GM21526 (cell line): ENCODE data around the gene RBFOX2.
"Not testable (repeated sequence)": the region's sequence is repeated elsewhere in the genome, so short reads cannot be mapped to it uniquely, and the experiment has no call there.

ENCODE experiments used
- ATAC-seq: cut with Tn5 transposase; IDR thresholded peaks from one replicate; pipeline ENCODE4 v1.9.1; 2021; ENCODE audit warnings: moderate library complexity; ENCODE audit not compliant: unreplicated experiment, low FRiP score

The RBFOX2 gene

DNA sequence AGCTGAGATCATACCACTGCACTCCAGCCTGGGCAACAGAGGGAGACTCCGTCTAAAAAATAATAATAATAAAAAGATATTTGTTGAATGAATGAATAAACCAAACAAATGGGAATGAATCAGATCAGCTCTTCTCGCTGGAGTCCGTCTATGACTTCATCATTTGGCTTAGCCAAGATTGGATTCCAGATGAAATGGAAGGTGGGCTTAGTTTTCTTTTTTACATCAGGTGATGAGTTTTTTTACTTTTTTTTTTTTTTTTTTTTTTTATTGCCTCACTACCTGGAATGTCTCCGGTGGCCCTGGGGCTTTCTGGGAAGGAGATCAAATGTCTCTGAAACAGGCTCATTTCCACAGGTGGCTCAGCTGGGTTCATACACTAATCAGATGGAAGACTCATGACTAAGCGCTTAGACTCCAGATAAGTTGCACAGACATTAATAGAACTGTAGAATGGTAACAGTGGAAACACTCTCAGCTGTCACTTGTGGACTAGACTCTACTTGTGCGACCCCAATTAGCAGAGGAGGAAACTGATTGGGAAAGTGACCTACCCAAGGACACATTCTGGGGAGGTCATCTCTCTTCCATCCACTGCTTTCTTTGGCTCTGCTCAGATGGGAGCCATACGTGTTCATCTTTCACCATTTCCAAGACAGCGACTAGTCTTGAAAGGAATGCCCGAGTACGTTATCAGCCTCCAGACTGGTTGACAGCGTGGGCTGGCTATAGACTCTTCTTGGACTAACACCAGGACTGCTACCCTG, 20.5 kb upstream of the RBFOX2 start:
- ATAC-seq = no peak

- ATAC-seq = not testable (repeated sequence)
These were observed 15.9 kb upstream of the RBFOX2 start for GRCh38 chr22:36044517-36044916.

GRCh38 chr22:36042240-36042639, 13.6 kb upstream of the RBFOX2 start:
- no peak for ATAC-seq

GRCh38 chr22:36039125-36039524, 10.5 kb upstream of the RBFOX2 start:
- no peak for ATAC-seq

DNA sequence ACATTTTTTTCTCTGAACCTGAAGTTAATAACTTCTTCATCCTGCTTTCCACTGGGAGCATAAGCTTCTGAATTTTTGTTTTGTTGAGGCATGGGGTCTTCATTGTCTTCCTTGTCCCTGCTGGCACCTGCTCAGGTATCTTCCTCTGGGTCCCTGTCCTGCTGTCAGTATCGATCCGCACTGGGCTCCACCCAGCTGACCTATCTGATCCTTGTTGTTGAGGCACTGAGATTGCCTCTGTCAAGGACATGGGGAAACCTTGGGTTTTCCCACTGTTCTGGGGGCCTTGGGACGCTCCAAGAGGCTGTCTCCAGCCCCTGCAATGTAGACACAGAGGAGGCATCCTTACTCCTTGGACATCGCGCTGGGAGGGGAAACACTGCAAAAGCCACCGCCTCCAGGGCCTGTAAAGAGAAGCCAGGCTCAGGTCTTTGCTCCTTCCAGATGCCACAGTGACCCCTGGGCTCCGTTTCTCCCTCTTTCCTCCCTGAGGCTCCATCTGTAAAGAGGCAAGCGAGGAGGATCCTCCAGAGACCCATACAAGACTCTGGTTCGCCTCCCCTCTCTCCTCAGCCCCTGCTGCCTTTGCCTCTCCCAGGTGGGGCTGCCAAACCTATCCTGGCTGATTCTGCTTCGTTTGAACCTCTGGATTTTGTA, 8.6 kb upstream of the RBFOX2 start:
- no peak for ATAC-seq

- no peak for ATAC-seq
These were observed 7.6 kb upstream of the RBFOX2 start for GRCh38 chr22:36036167-36036624.

DNA sequence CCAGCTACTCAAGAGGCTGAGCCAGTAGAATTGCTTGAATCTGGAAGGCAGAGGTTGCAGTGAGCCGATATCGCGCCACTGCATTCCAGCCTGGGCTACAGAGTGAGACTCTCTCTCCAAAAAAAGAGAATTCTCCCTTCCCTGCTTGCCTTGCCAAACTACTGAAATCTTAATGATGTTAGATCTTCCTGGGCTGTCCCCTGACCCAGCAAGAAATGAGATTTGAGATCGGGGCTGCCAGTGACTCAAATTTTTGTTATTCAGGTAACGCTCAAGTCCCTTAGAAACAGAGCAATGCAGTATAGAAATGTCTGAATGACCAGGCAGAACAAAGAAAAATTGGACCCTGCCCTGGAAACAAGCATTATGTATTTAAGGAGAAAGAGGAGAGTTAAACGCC, 4.0 kb upstream of the RBFOX2 start:
- ATAC-seq = no peak

DNA sequence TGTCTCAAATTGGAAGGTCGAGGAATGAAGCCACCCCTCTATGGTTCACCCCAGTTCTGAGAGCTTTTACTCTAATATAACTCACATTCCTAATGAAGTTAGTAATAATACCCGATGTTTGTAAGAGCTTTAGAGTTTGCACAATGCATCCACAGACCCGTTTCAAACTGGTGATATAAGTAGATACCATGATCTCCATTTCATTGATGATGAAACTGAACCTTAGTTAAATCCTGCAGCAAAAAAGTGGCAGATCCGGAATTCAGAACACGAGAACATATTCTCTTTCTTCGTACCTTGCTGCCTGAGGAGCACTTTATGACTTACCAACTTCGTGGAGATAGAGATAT, 757 bp upstream of the RBFOX2 start:
- ATAC-seq = no peak

GRCh38 chr22:36027935-36028645, 534 bp downstream of the RBFOX2 start:
- ATAC-seq = peak; percentile 23

- no peak for ATAC-seq
These were observed 1.1 kb downstream of the RBFOX2 start for GRCh38 chr22:36027579-36027934.

- no peak for ATAC-seq
These were observed 1.9 kb downstream of the RBFOX2 start for GRCh38 chr22:36026741-36027140.

GRCh38 chr22:36022697-36023096, 5.9 kb downstream of the RBFOX2 start:
- ATAC-seq = no peak

DNA sequence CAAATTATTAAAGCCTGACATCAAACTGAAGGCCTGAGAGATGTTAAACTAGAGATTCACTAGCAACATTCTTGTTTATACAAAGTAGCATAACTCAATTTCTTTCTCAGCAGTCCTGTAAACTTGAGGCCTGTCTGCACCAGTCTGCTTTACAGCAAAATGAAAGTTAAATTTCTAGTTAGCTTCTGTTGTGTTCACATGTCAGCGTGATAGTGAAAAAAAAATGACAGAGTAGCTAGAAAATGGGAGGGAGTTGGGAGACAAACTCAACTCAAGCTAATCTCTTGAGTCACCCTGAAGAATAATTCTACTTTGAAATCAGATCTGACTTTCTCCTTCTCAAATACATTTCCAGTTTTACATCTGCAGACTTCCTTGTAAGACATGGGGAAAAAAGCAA, 6.5 kb downstream of the RBFOX2 start:
- no peak for ATAC-seq

- no peak for ATAC-seq
These were observed 6.9 kb downstream of the RBFOX2 start for GRCh38 chr22:36021606-36022153.

DNA sequence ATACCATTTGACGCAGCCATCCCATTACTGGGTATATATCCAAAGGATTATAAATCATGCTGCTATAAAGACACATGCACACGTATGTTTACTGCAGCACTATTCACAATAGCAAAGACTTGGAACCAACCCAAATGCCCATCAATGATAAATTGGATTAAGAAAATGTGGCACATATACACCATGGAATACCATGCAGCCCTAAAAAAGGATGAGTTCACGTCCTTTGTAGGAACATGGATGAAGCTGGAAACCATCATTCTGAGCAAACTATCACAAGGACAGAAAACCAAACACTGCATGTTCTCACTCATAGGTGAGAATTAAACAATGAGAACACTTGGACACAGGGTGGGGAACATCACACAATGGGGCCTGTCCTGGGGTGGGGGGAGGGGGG, 7.8 kb downstream of the RBFOX2 start:
- not testable (repeated sequence) for ATAC-seq

DNA sequence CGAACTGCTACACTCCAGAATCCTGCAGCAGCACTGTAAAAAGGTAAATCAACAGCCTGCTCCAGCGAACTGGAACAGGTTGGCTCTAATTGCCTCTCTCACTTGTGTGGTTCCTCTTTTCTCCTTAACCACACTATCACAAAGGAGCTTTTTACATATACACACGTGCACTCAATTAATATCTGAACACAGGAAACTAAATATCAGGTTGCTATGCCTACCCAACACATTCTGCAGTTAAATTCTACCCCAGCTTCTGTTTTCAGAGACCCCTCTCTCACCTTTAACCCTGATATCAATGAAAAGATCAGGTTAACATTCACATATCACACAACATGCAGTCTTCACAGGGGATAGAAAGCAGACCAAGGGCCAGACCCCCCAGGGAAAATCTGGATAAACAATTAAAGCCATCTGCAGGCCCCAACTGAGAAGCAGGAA, 11.0 kb downstream of the RBFOX2 start:
- no peak for ATAC-seq

DNA sequence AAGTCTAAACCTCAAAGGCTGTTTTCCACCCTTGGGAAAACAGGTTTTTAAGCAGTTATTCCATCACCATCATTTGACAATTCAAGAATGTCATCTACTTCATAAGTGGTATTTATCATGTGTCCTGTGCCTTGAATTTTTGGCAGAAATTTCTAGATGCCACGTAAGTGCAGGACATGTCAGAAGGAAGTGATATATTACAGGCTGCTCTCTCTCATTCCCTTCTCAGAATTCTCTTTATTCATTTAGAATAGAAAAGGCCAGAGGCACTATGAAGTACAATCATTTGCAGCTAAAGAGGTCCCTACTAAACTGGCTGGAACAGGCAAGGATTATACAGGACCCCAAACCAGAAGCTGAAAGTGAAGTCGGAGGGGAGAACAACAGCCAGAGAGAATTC, 11.9 kb downstream of the RBFOX2 start:
- ATAC-seq = no peak

DNA sequence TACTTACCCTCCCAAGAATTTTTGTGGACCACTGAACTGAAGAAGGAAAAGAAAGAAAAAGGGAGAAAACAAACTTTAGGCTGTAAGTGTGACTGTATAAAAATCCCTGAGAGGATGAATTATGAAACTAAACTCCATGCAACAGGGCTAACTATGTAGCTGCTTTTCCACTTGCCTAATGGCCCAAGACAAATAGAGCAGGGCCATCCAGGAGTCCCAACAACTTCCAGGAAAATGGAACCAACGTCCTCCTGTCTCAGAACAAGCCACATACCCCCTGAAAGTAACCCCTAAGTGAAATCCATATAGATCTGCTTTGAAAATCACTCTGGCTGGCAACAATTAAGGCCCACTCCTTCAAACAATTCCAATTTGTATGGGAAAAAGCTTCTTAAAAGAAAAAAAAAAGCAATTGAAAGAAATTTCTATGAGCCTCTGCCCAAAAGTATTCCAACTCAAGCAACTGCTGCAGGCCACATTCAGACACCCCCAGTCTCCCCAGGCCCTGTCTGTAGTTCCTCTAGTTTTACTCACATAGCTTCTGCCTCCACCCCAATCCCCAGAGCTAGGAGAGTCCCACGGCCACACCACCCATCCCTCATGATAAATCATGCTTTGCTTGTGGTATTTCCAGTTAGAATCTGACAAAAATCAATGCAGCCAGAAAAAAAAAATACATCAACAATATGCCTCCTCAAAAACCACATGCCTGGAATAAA, 12.7 kb downstream of the RBFOX2 start:
- ATAC-seq = no peak

- ATAC-seq = no peak
These were observed 13.3 kb downstream of the RBFOX2 start for GRCh38 chr22:36015155-36015810.

GRCh38 chr22:36014546-36015074, 14.0 kb downstream of the RBFOX2 start:
- no peak for ATAC-seq
